GM12875 (cell line): ENCODE results near the gene DOCK4.
"Not testable (repeated sequence)": the region's sequence is repeated elsewhere in the genome, so short reads cannot be mapped to it uniquely, and the experiment has no call there.

Source experiments
- H3K4me3 ChIP-seq: one replicate; pipeline ENCODE4 v1.5.1; 2011; ENCODE audit warnings: low read depth, low read length, control low read depth
- TF ChIP-seq, protein P1 (sequence below): IDR thresholded peaks from 2 replicates; pipeline ENCODE4 v1.5.1; 2011; ENCODE audit warnings: low read depth, mild to moderate bottlenecking, control low read depth, inconsistent platforms, low read length, moderate library complexity, borderline replicate concordance; ENCODE audit not compliant: insufficient read depth

DOCK4 gene, protein sequence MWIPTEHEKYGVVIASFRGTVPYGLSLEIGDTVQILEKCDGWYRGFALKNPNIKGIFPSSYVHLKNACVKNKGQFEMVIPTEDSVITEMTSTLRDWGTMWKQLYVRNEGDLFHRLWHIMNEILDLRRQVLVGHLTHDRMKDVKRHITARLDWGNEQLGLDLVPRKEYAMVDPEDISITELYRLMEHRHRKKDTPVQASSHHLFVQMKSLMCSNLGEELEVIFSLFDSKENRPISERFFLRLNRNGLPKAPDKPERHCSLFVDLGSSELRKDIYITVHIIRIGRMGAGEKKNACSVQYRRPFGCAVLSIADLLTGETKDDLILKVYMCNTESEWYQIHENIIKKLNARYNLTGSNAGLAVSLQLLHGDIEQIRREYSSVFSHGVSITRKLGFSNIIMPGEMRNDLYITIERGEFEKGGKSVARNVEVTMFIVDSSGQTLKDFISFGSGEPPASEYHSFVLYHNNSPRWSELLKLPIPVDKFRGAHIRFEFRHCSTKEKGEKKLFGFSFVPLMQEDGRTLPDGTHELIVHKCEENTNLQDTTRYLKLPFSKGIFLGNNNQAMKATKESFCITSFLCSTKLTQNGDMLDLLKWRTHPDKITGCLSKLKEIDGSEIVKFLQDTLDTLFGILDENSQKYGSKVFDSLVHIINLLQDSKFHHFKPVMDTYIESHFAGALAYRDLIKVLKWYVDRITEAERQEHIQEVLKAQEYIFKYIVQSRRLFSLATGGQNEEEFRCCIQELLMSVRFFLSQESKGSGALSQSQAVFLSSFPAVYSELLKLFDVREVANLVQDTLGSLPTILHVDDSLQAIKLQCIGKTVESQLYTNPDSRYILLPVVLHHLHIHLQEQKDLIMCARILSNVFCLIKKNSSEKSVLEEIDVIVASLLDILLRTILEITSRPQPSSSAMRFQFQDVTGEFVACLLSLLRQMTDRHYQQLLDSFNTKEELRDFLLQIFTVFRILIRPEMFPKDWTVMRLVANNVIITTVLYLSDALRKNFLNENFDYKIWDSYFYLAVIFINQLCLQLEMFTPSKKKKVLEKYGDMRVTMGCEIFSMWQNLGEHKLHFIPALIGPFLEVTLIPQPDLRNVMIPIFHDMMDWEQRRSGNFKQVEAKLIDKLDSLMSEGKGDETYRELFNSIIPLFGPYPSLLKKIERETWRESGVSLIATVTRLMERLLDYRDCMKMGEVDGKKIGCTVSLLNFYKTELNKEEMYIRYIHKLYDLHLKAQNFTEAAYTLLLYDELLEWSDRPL (N-terminal part only)

DNA sequence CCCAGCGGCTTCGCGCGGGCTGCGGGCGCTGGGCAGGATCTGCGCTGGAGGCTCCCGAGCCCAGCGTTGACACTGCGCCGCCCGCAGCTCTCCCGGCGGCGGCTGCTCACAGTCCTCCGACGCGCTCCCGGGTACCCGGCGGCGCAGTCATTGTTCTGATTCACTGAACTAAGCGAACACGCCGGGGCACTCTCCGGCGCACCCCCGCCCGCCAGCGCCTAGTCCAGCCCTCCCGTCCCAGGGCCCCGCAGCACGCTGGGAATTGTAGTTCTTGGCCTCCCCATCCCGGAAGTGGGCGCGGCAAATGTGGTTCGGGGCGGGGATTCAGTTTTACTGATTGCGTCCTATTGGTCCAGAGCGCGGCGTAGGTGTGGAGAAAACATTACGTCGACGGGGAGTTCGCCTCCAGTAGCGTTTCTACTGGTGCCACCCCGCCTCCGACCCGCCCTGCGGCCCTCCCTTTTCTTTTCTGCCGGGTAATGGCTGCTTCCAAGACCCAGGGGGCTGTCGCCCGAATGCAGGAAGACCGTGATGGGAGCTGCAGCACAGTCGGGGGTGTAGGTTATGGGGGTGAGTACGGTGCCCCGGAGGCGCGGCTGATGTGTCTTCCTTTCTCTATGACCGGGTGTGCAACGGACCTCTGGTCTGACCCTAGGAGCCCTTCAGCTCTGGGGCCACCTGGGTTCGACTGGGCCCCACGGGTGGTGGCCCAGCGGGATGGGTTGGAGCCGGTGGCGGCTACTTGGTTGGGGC lies at the start of gene DOCK4, which contains the start of gene ZNF277:
Gene DOCK4 (minus strand): TSS at position 162 of the 753 bp plus-strand sequence. CDS start 261 bp downstream, outside the sequence.
Gene ZNF277 (plus strand): TSS at position 458 of the 753 bp plus-strand sequence. CDS start 22 bp downstream, at position 480.
- TF ChIP-seq, protein P1, sequence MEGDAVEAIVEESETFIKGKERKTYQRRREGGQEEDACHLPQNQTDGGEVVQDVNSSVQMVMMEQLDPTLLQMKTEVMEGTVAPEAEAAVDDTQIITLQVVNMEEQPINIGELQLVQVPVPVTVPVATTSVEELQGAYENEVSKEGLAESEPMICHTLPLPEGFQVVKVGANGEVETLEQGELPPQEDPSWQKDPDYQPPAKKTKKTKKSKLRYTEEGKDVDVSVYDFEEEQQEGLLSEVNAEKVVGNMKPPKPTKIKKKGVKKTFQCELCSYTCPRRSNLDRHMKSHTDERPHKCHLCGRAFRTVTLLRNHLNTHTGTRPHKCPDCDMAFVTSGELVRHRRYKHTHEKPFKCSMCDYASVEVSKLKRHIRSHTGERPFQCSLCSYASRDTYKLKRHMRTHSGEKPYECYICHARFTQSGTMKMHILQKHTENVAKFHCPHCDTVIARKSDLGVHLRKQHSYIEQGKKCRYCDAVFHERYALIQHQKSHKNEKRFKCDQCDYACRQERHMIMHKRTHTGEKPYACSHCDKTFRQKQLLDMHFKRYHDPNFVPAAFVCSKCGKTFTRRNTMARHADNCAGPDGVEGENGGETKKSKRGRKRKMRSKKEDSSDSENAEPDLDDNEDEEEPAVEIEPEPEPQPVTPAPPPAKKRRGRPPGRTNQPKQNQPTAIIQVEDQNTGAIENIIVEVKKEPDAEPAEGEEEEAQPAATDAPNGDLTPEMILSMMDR = no peak

DNA sequence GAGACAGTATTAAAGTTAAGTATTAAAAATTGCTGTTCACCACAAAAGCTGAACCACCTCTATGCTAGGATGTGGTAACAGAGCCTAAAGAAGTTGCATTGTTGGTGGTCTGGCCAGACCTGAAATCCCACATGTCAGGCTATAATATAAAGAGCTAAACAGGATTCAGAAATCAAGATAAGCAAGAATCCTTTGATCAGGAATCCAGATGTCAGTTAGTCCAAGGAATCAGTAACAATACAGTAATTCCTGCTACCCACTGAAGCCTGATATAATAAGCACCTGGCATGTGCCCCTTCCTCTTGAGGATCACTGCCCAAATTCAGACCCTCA lies 49.2 kb upstream of the DOCK4 start:
- TF ChIP-seq, protein P1 = no peak

More for the DNA sequence above, at the start of gene DOCK4, which contains the start of gene ZNF277:
- H3K4me3 ChIP-seq = peak within 1 kb of the TSS; percentile 94

DNA sequence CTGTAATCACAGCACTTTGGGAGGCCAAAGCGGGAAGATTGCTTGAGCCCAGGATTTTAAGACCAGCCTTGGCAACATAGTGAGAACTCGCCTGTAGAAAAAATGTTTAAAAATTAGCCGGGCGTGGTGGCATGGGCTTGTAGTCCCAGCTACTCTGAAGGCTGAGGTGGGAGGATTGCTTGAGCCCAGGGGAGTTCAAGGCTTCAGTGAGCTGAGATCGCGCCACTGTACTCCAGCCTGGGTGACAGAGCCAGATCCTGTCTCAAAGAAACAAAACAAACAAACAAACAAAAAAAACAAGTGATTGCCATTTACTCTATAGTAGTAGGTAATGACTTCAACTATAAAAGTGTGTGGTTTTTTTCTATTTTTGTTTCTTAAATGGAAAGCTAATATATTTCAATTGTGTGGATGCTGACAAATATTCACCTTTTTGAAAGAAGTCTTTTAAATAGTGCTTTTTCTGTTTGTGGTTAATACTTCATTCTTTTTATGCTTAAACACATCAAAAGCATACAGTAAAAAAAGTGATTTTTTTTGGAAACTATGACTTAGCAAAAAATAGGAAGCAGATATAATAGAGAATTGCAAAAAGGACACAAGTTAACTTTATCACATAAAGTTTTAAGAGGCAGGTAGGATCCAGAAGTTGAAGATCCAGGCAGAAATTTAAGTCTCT lies 48.6 kb upstream of the DOCK4 start:
- TF ChIP-seq, protein P1 = no peak
- no peak overlapping the region for H3K4me3 ChIP-seq

More for the DNA sequence above, 49.2 kb upstream of the DOCK4 start:
- no peak overlapping the region for H3K4me3 ChIP-seq

DNA sequence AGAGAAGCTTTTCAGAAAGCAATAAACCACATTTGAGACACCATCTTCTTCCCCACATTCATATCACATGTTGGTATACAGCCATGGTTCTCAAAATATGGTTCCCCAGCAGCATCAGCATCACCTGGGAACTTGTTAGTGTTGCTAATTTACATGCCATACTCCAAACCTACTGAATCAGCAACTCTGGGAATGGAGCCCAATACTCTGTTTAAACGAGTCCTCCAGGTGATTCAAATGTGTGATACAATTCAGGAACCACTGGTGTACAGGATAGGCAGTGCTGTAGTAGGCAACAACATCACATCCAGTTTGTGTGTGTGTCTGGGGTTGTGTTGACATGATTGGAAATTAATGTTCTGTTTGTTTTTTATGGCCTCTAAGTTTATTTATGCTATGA lies 48.0 kb upstream of the DOCK4 start:
- TF ChIP-seq, protein P1 = no peak
- no peak overlapping the region for H3K4me3 ChIP-seq

DNA sequence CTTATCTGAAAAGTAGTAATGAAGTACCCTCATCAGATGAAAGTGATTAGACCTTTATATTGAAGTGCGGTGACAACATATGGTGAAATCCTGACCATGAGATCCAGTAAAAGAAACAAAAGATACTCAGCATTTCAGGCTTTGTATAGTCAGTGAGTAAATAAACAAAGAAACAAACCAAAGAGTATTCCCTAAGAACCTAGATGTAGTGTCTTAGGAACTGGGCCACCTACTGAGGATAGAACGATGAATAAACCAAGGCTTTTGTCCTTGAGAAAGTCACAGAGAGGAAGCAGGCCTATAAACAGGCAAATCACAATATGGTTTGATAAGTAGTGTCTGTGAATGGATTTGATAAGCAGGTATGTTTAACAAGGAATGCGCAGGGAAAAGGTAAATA lies 46.5 kb upstream of the DOCK4 start:
- no peak overlapping the region for H3K4me3 ChIP-seq
- TF ChIP-seq, protein P1 = no peak

DNA sequence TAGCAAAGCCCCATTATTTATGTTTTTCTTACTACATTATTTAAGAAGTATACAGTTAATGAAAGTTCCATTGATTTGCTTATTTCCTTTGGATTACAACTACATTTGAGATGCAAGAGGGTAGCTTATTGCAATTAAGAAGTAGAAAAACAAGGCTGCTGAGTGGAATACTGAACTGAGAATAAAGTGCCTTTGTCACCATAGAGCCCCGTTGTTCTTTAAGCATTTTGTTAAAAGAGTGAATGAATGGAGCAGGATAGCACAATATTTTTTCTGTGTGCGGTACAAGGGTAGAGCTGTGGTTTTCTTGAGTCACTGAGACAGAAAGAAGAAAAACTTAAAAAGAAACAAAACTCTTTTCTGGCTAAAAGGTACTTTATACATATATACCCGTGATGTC lies 45.9 kb upstream of the DOCK4 start:
- TF ChIP-seq, protein P1 = no peak
- H3K4me3 ChIP-seq = no peak overlapping the region

DNA sequence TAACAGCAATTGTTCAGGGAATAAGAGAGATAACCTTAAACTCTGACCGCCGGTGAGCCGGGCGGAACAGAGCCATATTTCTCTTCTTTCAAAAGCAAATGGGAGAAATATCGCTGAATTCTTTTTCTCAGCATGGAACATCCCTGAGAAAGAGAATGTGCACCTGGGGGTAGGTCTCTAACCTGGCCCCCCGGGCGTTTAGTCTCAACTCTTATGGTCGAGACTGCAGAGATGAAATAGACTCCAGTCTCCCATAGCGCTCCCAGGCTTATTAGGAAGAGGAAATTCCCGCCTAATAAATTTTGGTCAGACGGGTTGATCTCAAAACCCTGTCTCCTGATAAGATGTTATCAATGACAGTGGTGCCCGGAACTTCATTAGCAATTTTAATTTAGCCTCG lies 43.8 kb upstream of the DOCK4 start:
- not testable (repeated sequence) for H3K4me3 ChIP-seq
